Stomach (tissue), 9 donors: Measurements from ENCODE around the gene CAPN10. TPM values are rescaled to one million over a fixed set of nuclear protein-coding genes. Genes with fewer than 3 reads are reported as not detected.
"Not testable (repeated sequence)": the region's sequence is repeated elsewhere in the genome, so short reads cannot be mapped to it uniquely, and the experiment has no call there.

Source experiments
- DNase-seq, 2 donors: peaks; one replicate each; pipeline versions ENCODE4 v3.0.0 to v3.0.0-alpha.2; 2013 to 2019
- H3K27ac ChIP-seq, 5 donors: fragments of 200-600 bp in 4 of 5; sonication (generic) in 4 of 5; one replicate each; pipeline ENCODE4 v1.5.1; 2013 to 2019; ENCODE audit warnings: mild to moderate bottlenecking in 1 of 5, moderate library complexity in 1 of 5
- H3K27me3 ChIP-seq, 3 donors: fragments of 200-600 bp; sonication (generic); one replicate each; pipeline ENCODE4 v1.5.1; 2017 to 2019; ENCODE audit warnings: mixed run types in 1 of 3
- H3K36me3 ChIP-seq, 4 donors: fragments of 200-600 bp; sonication (generic); 1 replicate in 3 of 4; 2 replicates in 1 of 4; pipeline ENCODE4 v1.5.1; 2016 to 2019
- H3K4me1 ChIP-seq, 4 donors: fragments of 200-600 bp; sonication (generic); one replicate each; pipeline ENCODE4 v1.5.1; 2016 to 2019
- H3K4me3 ChIP-seq, 4 donors: fragments of 200-600 bp; sonication (generic) in 3 of 4; one replicate each; pipeline ENCODE4 v1.5.1; 2016 to 2019; ENCODE audit warnings: mild to moderate bottlenecking in 1 of 4
- H3K9me3 ChIP-seq, 4 donors: fragments of 200-600 bp; sonication (generic); one replicate each; pipeline ENCODE4 v1.5.1; 2016 to 2019
- CTCF ChIP-seq, 7 experiments: fragments of 450-650 bp in 4 of 7; fragments of 200-600 bp in 3 of 7; sonication (generic) in 3 of 7; IDR thresholded peaks; one replicate each; pipeline ENCODE4 v1.5.1; 2016 to 2019; ENCODE audit warnings: antibody characterized with exemption in 7 of 7, control low read depth in 2 of 7, mild to moderate bottlenecking in 1 of 7
- EP300 ChIP-seq: sonication (generic); formaldehyde crosslinking; IDR thresholded peaks from one replicate; pipeline ENCODE4 v1.6.1; 2017; ENCODE audit warnings: antibody characterized with exemption
- POLR2A ChIP-seq, 4 donors: fragments of 450-650 bp; IDR thresholded peaks; one replicate each; pipeline ENCODE4 v1.6.1; 2016; ENCODE audit warnings: antibody characterized with exemption in 4 of 4, control low read depth in 2 of 4, mild to moderate bottlenecking in 1 of 4, moderate library complexity in 1 of 4
- POLR2AphosphoS5 ChIP-seq, 3 donors: sonication (generic); formaldehyde crosslinking; IDR thresholded peaks; one replicate each; pipeline ENCODE4 v1.6.1; 2016; ENCODE audit warnings: antibody characterized with exemption in 3 of 3
- WGBS, 5 donors: extraction: QIAGEN DNeasy Blood & Tissue Kit in 3 of 5; methylation state at CpG; one replicate each; pipeline versions ENCODE4 v1.1.5 to v1.1.7; 2013 to 2018; 5-methylcytosine and 5-hydroxymethylcytosine counted together
- intact Hi-C: fragments of 100-400 bp; cut with DNase I; formaldehyde crosslinking; loops from one replicate; pipeline ENCODE4 v1.15.1; 2023; ENCODE audit warnings: low total_unique reads
- polyA plus RNA-seq, 3 donors: library from polyadenylated mRNA; stranded (reverse); fragments of 200-250 nt; gene quantifications; one replicate each; pipeline ENCODE4 v1.2.3, GENCODE V29; 2013
- total RNA-seq, 5 donors: library from RNA; depleted of rRNA; stranded (reverse); fragments of >200 nt; gene quantifications; one replicate each; pipeline versions ENCODE4 v1.1.0 to v1.2.3, GENCODE V29; 2014 to 2016
- donor health status: healthy with polysubstance abuse.
- donor health status: Bipolar disorder and iron deficiency.
- donor health status: healthy.

CAPN10 gene
- total and polyA plus RNA-seq, 8 donors = 17.7 to 197 (median 36.6) TPM

GRCh38 chr2:240614391-240614790 lies 27.9 kb downstream of the CAPN10 start:
- TF ChIP-seq POLR2AphosphoS5 (IDR thresholded peaks at IDR 0.05) = no peak
- TF ChIP-seq POLR2A (IDR thresholded peaks at IDR 0.05) = no peak
- TF ChIP-seq CTCF (IDR thresholded peaks at IDR 0.05) = no peak
- no peak for TF ChIP-seq EP300

DNA sequence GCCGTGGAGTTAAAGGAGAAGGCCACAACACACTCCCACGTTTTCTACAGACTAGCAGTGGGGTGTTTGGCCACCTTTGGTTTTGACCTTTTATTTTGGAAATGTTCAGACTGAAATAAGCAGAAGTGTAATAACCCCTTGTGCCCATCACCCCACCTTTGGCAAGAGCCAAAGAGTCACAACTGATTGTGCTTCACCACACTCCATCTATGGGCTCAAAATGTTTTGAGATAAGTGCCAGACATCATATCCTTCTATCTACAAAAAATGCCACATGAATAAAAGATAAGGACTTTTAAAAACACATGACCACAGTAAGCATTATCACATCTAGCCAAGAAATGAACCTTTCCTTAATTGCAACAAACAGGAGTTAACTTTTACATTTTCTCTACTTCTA lies 28.9 kb downstream of the CAPN10 start:
- peaks cover 0 to 26% (median 5%) of the 10 kb centered on the region in 4 donors for H3K4me1 ChIP-seq
- intact Hi-C loops = no loop called here
- no peaks in the 10 kb centered on the region for H3K27me3 ChIP-seq
- TF ChIP-seq POLR2AphosphoS5 (IDR thresholded peaks at IDR 0.05) (no peak), CTCF (IDR thresholded peaks at IDR 0.05) (no peak), EP300 (no peak), POLR2A (IDR thresholded peaks at IDR 0.05) (no peak)
- no peak overlapping the region for H3K4me3 ChIP-seq
- H3K36me3 ChIP-seq = peaks cover 0 to 42% (median 22%) of the 10 kb centered on the region in 4 donors
- WGBS, 5 donors = 70 to 86% (median 72%) methylated on average over 2 of the region's 2 CpGs
- DNase-seq = no peak
- no peak overlapping the region for H3K27ac ChIP-seq
- H3K9me3 ChIP-seq = peaks cover 0 to 5% (median 0%) of the 10 kb centered on the region in 4 donors

More at GRCh38 chr2:240614391-240614790, 27.9 kb downstream of the CAPN10 start:
- intact Hi-C loops = no loop called here
- H3K36me3 ChIP-seq = peaks cover 0 to 32% (median 18%) of the 10 kb centered on the region in 4 donors
- WGBS, 5 donors = 97 to 99% (median 97%) methylated on average over 9 of the region's 9 CpGs
- no peak overlapping the region for H3K4me3 ChIP-seq
- H3K4me1 ChIP-seq = peaks cover 0 to 22% (median 5%) of the 10 kb centered on the region in 4 donors
- H3K27ac ChIP-seq = no peak overlapping the region
- DNase-seq = no peak
- peaks cover 0 to 5% (median 0%) of the 10 kb centered on the region in 4 donors for H3K9me3 ChIP-seq
- no peaks in the 10 kb centered on the region for H3K27me3 ChIP-seq

GRCh38 chr2:240615820-240616547 lies 29.4 kb downstream of the CAPN10 start:
- 79 to 92% (median 88%) methylated on average over 19 to 20 of the region's 20 CpGs for WGBS, 5 donors

DNA sequence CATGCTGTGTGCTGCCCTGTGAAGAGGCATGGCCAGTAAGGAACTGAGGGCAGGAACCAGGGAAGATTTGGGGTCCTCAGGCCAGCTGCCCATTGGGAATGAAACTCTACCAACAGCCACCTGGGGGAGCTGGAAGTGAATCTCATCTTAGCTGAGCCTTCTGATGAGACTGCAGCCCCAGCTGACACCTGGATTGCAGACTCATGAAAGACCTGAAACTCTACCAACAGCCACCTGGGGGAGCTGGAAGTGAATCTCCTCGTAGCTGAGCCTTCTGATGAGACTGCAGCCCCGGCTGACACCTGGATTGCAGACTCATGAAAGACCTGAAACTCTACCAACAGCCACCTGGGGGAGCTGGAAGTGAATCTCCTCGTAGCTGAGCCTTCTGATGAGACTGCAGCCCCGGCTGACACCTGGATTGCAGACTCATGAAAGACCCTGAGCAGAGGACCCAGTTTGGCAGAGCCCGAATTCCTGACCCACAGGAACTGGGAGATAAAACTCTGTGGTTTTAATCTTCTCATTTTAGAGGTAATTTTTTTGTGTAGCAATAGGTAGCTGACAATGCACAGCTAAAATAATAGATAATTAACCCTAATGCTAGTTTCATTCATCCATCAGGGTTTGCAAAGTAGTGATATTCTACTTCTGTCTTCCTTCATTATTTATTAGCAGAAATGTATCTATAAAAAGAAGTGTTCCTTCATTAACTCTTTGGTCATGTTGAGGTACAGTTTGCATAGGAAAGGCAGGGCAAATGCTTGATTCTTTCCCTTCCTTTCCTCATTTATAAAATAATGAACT lies 30.5 kb downstream of the CAPN10 start:
- H3K4me3 ChIP-seq, intact Hi-C loops, H3K9me3 ChIP-seq, H3K27me3 ChIP-seq, DNase-seq, H3K27ac ChIP-seq: not testable (repeated sequence)
- peaks cover 0 to 52% (median 22%) of the 10 kb centered on the region in 4 donors for H3K36me3 ChIP-seq
- WGBS, 5 donors = 82 to 96% (median 89%) methylated on average over 5 of the region's 5 CpGs
- H3K4me1 ChIP-seq = peaks cover 0 to 20% (median 5%) of the 10 kb centered on the region in 4 donors

More at GRCh38 chr2:240615820-240616547, 29.4 kb downstream of the CAPN10 start:
- peaks cover 0 to 29% (median 5%) of the 10 kb centered on the region in 4 donors for H3K4me1 ChIP-seq
- no peak for DNase-seq
- peaks cover 0 to 43% (median 22%) of the 10 kb centered on the region in 4 donors for H3K36me3 ChIP-seq
- intact Hi-C loops = no loop called here
- peaks cover 0 to 5% (median 0%) of the 10 kb centered on the region in 4 donors for H3K9me3 ChIP-seq
- H3K27me3 ChIP-seq = no peaks in the 10 kb centered on the region
- H3K4me3 ChIP-seq = no peak overlapping the region
- no peak overlapping the region for H3K27ac ChIP-seq
- TF ChIP-seq POLR2AphosphoS5 (IDR thresholded peaks at IDR 0.05) (no peak), CTCF (IDR thresholded peaks at IDR 0.05) (no peak), POLR2A (IDR thresholded peaks at IDR 0.05) (no peak), EP300 (no peak)
